HG02884 (cell line): ENCODE data around the gene DUSP23.

Experiments used
- ATAC-seq: cut with Tn5 transposase; IDR thresholded peaks from one replicate; pipeline ENCODE4 v1.9.1; 2021; ENCODE audit warnings: mild to moderate bottlenecking, moderate library complexity; ENCODE audit not compliant: unreplicated experiment

DUSP23 gene

DNA sequence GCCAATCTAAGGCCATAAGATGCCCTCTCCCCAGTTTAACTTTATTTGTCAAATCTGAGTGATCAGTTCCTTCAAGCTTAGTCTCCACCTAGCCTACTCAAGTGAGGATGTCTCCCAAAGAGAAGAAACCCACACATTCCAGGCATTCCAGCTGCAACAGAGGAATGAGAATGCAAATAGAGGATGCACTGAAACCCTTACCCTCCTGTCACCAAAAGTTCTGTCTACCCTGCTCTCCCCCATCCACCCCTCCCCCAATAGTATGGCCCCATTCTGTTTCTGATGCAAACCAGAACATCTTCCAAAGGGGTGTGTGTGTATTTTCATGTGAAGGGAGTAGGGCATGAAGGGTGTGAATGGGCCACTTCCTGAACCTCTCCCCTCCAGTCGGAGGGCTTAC is 3.0 kb downstream of the DUSP23 start:
- no peak for ATAC-seq

DNA sequence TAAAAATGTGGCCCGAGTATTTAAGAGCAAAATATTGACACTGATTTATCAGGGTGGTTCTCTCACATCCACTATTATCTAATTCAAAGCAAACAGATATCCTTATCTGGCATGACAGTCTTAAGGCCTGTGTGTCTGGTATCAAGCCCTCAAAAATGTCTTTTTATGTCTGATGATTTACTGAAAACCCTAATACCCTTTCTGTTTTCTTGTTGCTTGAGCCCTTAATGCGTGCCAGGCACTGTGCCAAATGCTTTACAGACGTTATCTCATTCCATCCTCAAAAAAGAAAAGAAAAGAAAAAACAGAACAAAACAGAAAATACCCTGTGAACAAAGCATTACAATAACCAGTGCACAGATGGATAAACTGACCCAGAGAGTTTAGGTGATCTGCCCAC is 5.7 kb downstream of the DUSP23 start:
- no peak for ATAC-seq

DNA sequence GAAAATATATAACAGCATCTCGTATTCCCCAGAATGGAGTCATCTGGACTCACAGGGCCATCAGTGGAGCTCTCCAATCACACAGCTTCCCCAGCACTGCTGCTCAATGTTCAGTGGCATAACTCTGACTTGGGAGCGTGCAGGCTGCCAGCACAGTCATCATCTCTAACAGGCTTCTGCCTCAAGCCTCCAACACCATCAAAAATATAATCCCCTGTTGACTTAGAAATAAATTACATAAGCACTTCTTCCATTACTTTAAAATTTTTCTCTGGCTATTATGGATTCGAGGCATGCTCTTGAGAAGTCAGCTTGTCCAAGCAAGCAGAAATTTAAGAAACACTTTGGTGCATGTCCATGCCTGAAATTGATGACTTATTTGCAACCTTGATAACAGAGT is 6.2 kb downstream of the DUSP23 start:
- ATAC-seq: no peak

DNA sequence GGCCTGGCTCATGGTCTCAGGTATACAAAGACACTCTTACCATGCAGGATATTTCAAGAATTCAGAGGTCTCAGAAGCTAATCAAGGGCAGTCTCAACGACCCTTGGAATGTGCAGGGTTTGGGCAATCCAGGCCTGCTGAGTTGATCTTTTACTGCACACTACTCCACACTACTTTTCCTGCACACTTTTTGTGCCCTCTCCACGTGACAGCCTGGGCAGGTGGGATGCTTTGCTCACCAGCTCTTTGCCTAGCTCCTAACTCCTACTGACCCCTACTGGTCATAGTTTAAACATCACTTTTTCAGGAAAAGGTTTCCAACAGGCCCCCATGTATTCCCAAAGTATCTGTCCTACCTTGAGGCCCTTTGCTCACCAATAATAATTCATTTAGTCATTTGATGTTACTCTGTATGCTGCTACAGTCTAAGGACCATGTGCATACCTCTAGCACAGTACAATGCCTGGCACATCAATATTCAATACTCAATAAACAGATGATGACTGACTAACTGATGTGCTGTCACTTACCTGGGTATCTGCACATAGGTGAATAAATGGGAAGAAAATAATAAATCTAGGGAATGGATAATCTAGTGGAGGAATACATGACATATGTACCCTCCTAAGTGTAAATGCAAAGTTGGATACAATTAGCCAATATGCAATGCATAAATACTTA is 9.6 kb downstream of the DUSP23 start:
- ATAC-seq: no peak

DNA sequence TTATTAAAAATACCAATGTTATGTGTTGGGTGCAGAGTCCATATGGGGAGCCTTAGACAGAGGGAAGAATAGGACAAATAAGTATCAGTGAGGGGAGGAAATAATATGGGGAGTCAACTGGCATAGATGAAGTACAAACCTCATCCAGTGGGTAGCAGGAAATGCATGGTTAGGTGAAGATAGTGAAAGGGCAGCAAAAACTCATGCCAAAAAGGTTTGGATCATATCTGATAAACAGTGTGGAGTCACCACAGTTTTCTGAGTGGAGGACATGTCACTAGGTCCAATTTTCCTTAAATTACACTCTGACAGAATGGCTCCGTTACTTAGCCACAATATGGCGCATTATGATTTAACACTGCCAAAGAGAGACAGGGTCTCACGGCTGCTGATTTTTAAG is 10.3 kb downstream of the DUSP23 start:
- ATAC-seq: no peak

DNA sequence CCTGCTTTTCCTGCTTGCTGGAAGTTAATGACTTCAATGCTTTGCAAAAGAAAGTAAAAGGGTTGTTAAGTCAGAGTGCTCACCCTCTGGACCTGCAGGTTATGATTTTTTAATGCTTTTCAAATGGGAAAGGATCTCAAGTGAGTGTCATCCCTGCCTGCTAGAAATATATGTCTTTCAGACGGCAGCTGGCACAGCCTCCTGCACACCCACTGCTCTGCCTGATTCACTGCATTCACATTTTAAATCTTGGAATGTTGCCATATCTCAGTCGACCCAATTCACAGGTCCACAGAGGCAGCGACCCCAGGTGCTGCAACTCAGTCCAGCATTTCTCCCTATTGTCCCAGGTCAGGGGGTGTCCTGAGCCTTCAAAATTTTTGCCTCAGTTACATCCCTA is 10.7 kb downstream of the DUSP23 start:
- no peak for ATAC-seq

DNA sequence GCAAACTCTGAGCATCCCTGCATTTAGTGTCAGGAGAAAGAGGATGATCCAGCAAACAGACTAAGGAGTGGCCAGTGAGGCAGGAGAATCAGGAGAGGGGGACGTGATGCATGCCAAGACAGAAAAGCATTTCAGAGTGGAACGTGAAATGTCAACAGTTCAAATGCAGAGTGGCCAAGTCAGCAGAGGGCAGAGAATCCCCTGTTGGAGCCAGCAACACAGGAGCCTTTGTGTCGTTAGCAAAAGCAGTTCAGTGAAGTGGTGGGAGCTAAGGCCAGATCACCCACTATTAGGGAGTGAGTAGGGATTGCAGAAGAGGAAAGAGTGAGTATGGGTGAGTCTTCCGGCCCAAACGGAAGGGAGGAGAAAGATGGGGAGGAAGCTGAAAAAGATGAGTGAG is 14.8 kb downstream of the DUSP23 start:
- ATAC-seq: no peak

DNA sequence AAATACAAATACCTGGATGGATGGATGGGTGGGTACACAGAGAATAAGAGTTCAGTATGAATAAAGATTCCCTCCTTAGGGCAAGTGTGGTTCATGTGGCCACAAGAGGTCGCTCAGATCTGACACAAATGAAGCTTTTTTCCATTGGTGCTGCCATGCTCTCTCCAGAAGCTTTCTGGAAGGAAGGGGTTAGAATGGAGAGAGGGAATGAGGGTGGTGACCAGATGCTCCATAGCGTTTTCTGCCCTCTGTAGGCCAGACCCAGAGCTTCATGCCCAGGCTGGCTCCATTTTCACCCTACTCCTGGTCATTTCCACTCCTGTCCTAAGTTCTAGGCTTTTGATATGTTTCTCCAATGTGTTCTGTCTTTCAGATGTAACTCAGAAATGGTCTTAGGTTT is 18.1 kb downstream of the DUSP23 start:
- ATAC-seq: no peak

DNA sequence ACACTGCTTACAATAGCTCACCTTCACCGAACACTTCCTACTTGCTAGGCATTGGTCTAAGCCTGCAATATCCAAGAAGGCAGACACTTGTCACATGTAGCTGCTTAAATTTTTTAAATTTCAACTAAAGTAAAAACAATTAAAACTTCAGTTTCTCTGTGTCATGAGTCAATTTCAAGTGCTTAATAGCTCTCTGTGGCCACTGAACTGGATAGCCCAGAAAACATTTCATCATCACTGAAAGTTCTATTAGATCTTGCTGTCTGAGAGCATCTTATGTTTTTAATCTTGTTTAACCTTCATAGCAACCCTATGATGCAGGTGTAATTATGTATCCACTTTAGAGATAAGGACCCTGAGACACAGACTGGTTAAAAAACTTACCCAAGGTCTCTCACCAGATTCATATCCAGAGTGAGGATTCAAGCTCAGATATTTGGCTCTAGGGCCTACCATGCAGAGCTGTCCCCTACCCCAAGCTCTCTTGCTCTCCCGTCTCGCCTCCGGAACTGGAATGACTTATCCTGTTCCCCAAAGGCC is 18.8 kb downstream of the DUSP23 start:
- ATAC-seq: no peak

DNA sequence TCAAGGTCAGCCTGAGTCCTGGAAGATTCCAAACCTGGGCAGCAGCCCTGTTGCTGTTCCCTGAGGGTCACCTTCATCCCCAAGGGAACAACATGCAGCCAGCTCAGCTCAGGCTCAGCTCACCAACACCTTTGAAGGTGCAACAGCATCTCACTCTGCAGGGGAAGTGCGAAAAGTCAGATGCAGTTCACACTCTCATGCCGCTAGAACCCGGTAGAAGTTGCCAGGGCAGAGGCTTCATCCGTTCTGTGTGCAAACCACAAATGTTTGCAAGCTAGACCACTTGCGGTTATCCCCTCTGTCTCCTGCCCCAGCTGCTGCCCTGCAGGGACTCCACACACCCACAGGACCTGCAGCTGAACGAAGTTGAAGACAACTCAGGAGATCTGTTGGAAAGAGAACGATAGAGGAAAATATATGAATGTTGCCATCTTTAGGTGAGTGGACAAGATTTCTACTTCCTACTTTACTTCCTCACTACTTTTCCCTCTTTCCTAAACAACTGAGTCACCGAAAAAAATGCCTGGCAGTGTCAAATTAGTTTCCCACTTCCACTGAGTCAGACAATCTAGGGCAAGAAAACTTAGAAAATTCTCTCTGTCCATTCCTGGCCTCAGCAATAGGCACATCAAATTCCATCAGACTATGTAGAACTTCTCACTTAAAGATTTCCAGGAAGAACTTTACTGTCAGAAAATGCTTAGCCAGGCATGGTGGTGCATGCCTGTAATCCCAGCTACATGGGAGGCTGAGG is 19.6 kb downstream of the DUSP23 start:
- no peak for ATAC-seq

DNA sequence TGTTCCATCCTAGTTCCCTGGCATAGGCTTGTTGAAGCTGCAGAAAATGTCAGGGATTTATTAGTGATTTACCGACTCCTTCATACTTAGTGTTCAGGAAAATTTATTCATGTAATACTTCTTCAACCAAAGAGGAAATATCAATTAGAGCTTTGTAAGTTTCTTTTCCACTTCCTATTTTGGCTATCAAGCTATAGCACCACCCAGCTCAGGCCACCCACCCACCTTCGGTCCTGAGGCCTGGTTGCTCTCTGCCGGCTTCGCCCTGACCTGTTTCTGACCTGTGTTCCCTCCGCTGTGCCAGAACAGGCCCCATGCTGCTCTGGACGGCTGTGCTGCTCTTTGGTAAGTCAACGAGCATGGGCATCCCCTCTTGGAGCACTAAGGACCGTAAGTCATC is 21.3 kb downstream of the DUSP23 start, which contains the start of gene FCRL6:
FCRL6 (plus strand) TSS at position 250 of the 400 bp plus-strand sequence; CDS start at position 315, 65 bp downstream.
- ATAC-seq: no peak

DNA sequence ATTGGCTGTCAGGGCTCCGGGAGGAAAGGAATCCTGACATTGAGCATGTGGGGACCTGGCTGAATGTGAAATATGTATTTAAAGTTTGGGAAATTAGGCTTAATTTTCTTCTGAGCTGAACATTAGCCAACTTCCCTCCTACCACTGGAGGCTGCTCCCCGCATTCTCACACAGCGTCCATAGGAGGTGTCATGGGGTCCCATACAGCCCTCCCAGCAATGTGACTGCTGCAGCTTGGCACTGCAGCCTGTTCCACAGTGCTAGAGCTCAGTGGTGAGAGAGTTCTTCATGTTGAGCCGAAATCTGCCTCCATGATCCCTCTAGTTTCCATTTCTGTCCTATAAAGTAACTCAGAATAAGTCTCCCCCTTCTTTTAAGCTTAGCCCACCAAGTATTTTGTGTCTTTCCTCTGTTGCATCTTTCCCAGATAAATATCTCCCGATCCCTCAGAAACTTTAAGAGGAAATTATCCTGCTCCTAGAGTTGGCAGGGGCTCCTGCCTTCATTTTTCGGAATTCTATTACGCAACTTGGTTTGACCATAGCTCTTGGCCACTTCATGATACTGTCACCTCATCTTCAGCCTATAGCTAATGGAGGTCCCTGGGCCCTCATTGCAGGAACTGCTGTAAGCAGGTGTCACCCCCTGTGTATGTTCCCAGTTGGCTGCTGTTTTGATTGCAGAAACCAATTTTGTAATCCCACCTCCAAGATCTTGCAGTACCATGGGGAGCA is 23.4 kb downstream of the DUSP23 start:
- ATAC-seq: no peak

DNA sequence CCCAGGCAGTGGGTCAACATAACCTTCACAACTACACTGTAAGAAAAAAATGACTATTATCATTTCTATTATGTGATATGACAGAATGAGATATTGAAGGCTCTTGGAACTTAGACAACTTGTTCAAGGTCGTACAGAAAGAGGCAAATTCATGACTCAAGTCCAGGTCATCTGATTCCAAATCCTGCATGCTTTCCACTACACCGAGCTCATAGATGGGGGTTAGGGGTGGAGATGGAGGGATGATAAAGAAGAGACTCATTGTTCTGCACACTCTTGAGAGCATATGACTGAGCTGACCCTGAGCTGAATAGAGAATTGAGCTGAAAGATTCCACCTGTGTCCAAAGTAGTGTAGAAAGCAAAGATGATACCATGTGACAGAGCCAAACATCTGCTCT is 24.2 kb downstream of the DUSP23 start:
- no peak for ATAC-seq

DNA sequence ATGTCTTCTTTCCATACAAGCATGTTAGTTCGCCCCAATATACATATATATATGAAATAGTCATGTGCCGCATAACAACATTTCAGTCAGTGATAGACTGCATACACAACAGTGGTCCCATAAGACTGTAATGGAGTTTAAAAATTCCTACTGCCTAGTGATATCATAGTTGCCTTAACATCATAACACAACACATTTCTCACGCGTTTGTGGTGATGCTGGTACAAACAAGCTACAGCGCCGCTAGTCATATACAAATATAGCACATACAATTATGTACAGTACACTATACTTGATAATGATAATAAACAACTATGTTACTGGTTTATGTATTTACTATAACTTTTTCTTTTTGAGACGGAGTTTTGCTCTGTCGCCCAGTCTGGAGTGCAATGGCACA is 35.2 kb downstream of the DUSP23 start:
- ATAC-seq: no peak

DNA sequence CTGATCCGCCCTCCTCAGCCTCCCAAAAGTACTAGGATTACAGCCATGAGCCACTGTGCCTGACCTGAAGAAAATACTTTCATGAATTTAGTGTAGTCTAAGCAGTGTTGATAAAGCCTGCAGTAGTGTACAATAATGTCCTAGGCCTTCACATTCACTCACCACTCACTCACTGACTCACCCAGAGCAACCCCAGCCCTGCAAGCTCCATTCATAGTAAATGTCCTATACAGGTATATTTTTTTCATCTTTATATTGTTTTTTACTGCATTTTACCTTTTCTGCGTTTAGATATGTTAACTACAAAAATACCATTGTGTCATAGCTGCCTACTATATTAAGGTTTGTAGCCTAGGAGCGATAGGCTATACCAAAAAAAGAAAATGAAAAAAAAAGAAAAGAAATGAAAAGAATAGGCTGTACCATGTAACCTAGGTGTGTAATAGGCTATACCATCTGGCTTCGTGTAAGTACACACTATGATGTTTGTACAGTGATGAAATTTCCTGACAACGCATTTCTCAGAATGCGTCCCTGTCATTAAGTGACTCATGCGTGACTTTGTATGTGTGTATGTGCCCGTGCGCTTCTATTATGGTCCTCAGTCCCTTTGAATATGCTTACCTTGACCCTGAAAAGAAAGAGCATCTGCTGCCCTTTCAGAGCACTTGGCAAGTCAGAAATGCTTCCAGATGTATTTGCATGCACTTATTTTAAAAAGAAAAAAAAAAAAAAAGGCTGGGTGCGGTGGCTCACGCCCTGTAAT is 36.7 kb downstream of the DUSP23 start:
- no peak for ATAC-seq

DNA sequence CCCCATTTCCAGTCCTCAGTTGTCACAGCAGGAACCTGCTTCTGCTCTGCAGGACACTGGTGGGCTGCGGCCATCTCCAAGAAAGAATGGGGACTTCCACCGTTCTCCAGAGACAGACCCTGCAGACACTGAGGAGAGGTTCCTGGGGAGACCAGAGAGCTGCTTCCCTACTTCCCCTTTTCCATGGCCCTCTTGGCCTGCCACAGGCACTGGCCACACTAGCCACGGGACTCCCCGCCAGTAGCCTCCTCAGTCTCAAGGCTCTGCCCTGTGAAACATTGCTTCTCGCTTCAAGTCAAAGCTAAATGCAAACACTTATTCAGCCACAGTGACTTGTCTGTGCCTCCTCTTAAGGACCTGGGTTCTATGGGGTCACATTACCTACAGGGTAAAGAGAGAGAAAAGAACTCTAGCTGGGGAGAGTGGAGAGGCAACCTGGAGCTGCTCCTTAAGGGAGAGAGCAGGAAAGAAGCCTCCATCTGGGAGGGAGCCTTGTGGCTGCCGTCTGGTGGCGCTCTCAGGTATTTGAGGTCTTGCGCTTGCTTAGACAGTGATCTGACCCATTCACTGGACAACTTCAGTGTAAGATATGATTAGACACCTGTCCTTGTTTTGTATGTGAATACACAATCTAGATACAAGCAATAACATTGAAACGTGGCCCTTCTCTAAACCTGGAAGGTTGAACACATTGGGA is 40.6 kb downstream of the DUSP23 start:
- ATAC-seq: no peak

DNA sequence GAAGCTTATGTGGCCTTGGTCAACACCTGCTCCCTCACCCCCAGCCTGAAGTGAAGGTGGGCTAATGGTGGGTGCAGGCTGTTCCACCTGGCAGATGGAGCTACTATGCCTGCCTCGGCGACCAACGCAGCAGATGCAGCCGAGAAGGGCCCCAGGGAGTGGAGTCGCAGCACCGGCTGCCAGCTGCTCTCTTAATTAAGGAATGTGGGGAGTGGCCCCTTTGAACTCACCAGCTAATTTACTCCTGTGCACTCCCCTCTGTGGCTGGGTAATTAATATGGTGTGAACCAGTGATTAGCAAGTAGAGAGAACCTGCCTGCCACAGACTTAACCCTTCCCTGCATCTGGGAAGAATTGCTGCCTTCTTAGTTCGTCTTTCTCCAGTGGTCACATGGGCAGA is 42.6 kb downstream of the DUSP23 start:
- ATAC-seq: no peak

DNA sequence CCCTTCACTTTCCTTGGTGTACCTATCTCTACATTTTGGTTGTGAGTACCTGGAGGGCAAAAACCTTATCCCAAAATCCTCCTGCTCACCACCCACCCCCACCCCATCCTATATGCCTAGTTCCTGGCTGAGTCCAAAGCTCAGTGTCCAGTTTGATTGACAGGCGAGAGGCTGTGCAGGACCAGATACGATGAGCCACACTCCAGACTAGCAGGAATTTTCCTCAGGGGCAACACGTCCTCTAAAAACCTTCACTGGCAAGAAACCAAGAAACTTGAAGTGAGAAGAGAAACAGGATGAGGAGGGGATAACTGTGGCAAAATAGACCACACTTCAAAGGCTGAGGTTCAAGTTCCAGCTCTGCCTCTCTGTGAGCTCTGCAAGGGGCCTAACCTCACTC is 44.8 kb downstream of the DUSP23 start:
- ATAC-seq: no peak

DNA sequence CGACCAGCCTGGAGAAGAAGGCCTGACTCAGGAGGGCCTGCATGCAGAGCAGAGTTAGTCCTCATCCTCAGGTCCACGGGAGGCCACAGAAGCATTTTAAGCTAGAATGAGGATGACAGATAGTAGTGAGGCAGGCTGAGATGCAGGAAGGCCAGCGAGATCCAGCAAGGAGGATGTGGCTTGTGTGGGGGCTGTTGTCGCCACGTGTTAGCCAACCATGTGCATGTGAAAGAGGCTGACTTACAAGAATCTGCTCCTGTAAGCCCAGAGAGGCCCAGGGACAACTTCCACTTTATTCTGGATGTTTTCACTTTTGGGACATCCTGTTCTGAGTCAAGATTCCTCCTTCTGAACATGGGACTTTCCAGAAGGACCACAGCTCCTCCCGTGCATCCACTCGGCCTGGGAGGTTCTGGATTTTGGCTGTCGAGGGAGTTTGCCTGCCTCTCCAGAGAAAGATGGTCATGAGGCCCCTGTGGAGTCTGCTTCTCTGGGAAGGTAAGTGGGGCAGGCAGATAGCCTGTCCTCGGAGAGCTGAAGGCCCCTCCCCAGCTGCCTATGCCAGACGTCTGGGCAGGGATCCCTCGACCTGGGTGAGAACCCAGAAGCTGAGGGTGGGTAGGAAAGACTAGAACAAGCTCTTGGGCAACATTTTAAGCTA is 45.8 kb downstream of the DUSP23 start, which contains the start of gene SLAMF8:
SLAMF8 (plus strand) TSS at position 433 of the 661 bp plus-strand sequence; CDS start at position 459, 26 bp downstream.
- ATAC-seq: peak; percentile 43

DNA sequence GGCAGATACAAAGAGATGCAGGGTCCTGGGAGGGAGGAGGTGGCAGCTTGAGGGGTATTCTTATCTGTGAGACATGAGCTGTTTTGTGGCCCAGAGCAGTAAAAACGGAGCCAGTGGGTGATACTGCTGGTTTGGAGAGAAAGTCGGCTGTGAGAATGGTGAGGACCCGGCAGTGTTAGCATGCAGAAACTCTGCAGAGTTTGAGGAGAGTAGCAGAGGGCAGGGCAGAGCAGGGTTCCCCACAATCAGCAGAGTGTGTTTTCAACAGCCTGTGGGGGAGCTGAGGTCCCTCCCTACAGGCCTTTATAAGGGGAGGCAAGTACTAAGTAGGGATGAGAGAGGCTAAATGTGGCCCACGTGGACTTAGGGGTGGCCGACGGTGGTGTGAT is 46.3 kb downstream of the DUSP23 start:
- no peak for ATAC-seq
